ENCODE measurements around the gene FAM13A. TPM values are rescaled to one million over a fixed set of nuclear protein-coding genes. Genes with fewer than 3 reads are reported as not detected.

FAM13A gene
- total and polyA plus RNA-seq, 2 of the 8 experiments (the other 6 are each of a cell fraction or from before 2014, with no cell fraction given) = 7.1 to 16.5 TPM

DNA sequence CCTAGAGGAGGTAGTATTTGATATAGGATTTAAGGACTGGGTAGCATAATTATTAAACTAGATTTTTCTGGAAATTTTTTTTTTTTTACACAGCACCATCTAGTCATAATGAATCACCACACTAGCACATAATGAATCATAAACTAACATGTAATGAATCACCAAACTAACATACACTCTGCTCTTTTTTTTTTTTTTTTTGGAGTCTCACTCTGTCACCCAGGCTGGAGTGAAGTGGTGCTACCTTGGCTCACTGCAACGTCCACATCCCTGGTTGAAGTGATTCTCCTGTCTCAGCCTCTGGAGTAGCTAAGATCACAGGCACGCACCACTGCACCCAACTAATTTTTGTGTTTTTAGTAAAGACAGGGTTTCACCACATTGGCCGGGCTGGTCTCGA is 92.5 kb downstream of the FAM13A start:
- Histone ChIP-seq H2BK12ac (ENCODE audit: low read depth, low read length) (no peak overlapping the region), H3K18ac (ENCODE audit: extremely low read depth, low read length) (no peak overlapping the region), H2BK15ac (ENCODE audit: low read length) (no peak overlapping the region), H4K8ac (ENCODE audit: extremely low read depth, insufficient read depth, low read length) (no peak overlapping the region), H3K4me3 (ENCODE audit: extremely low read depth in 1 of 4, insufficient read depth in 2 of 4, low read depth in 3 of 4, low read length in 4 of 4) (no peak overlapping the region), H3K36me3 (ENCODE audit: control insufficient read depth in 2 of 4, insufficient read depth in 4 of 4, low read length in 3 of 4) (no peaks in the 10 kb centered on the region; a peak in 1 of 8 replicates), H3K14ac (ENCODE audit: insufficient read length) (no peak overlapping the region), H3K9ac (replicated peaks in 1 of 4; ENCODE audit: extremely low read depth in 1 of 4, low read depth in 3 of 4, low read length in 3 of 4) (no peak overlapping the region), H4K5ac (ENCODE audit: insufficient read length, low read depth, low read length) (no peak overlapping the region), H3K27ac (ENCODE audit: low read depth, low read length) (no peak overlapping the region), H2BK20ac (ENCODE audit: low read length) (no peak overlapping the region), H3K56ac (replicated peaks; ENCODE audit: insufficient read length, low read depth, low read length) (no peak overlapping the region), H3K9me3 (ENCODE audit: insufficient read depth in 2 of 2, low read depth in 1 of 2, low read length in 1 of 2) (no peaks in the 10 kb centered on the region), H3K79me2 (ENCODE audit: control insufficient read depth in 1 of 2, insufficient read depth in 2 of 2, low read length in 2 of 2) (no peaks in the 10 kb centered on the region), H3K27me3 (replicated peaks in 1 of 4; ENCODE audit: control insufficient read depth in 3 of 4, extremely low read depth in 1 of 4, insufficient read depth in 3 of 4, low read length in 3 of 4) (no peaks in the 10 kb centered on the region), H2AK5ac (ENCODE audit: low read depth, low read length) (no peak overlapping the region), H3K4me2 (ENCODE audit: insufficient read depth in 1 of 2, low read depth in 2 of 2, low read length in 2 of 2) (no peak overlapping the region), H3K79me1 (ENCODE audit: low read depth, low read length) (no peaks in the 10 kb centered on the region), H2BK120ac (replicated peaks; ENCODE audit: low read depth, low read length) (no peak overlapping the region), H2AFZ (ENCODE audit: low read length) (no peak overlapping the region), H3K4me1 (replicated peaks in 1 of 4; ENCODE audit: control insufficient read depth in 3 of 4, insufficient read depth in 4 of 4, low read length in 3 of 4) (peaks cover 0 to 4% (median 2%) of the 10 kb centered on the region in 4 experiments; a peak in 3 of 7 replicates), H4K91ac (replicated peaks; ENCODE audit: insufficient read length, low read length) (no peak overlapping the region), H2BK5ac (ENCODE audit: low read depth, low read length) (no peak overlapping the region), H4K20me1 (replicated peaks in 1 of 2; ENCODE audit: control insufficient read depth in 1 of 2, insufficient read depth in 2 of 2, low read length in 2 of 2) (peaks cover 0 to 2% of the 10 kb centered on the region in 2 experiments), H3K23me2 (ENCODE audit: low read depth, low read length) (no peaks in the 10 kb centered on the region), H3K4ac (replicated peaks; ENCODE audit: insufficient read length, low read depth, low read length) (no peak overlapping the region), H3K23ac (ENCODE audit: insufficient read length) (no peak overlapping the region)
- WGBS, 2 experiments (ENCODE audit: extremely low coverage in 1 of 2, insufficient coverage in 1 of 2, insufficient read length in 1 of 2, insufficient replicate concordance in 2 of 2, low coverage in 1 of 2, low lambda C conversion rate in 2 of 2, missing lambda C conversion rate in 1 of 2) = 100% methylated on average over 4 of the region's 4 CpGs; no CpG with 5 or more reads in 1 of the 2 experiments
- no peak for DNase-seq (ENCODE audit: low read depth in 1 of 2, low spot score in 2 of 2)
- POLR2A ChIA-PET (ENCODE audit: partially characterized antibody) = interaction anchor here (0.7 to 1.2 kb wide), 2 partner anchors 10 to 54 kb away, joined by 3 read pairs; no protein-coding TSS in a partner anchor
- CTCF ChIA-PET (ENCODE audit: partially characterized antibody) = interaction anchor here (1.4 kb wide), 1 partner anchor 10 kb away, joined by 5 read pairs; no protein-coding TSS in a partner anchor
- no peak for FAIRE-seq
- no peak for TF ChIP-seq RFX5 (IDR thresholded peaks at IDR 0.05; ENCODE audit: borderline replicate concordance, low read depth, low read length)
- no peak for TF ChIP-seq POLR2AphosphoS5 (IDR thresholded peaks at IDR 0.05; ENCODE audit: low read depth, low read length)
- no peak for TF ChIP-seq KDM1A (IDR thresholded peaks at IDR 0.05; ENCODE audit: borderline replicate concordance, low read length)
- no peak for TF ChIP-seq RAD21 (IDR thresholded peaks at IDR 0.05 in 1 of 2, conservative IDR thresholded peaks at IDR 0.05 in 1 of 2; ENCODE audit: low read depth in 2 of 2, low read length in 2 of 2)
- TF ChIP-seq TAF7 (optimal IDR thresholded peaks at IDR 0.05; ENCODE audit: borderline replicate concordance, low read depth, low read length) = no peak
- TF ChIP-seq, protein P1, sequence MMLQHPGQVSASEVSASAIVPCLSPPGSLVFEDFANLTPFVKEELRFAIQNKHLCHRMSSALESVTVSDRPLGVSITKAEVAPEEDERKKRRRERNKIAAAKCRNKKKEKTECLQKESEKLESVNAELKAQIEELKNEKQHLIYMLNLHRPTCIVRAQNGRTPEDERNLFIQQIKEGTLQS (IDR thresholded peaks at IDR 0.05; ENCODE audit: insufficient read depth, low read depth, low read length) = no peak
- TF ChIP-seq BCL11A (IDR thresholded peaks at IDR 0.05; ENCODE audit: low read depth in 2 of 2, low read length in 2 of 2) = no peak
- TF ChIP-seq SIN3A (conservative IDR thresholded peaks at IDR 0.05 in 1 of 2, IDR thresholded peaks at IDR 0.05 in 1 of 2; ENCODE audit: low read depth in 1 of 2, low read length in 2 of 2) = no peak
- TF ChIP-seq EGR1 (IDR thresholded peaks at IDR 0.05; ENCODE audit: borderline replicate concordance, low read depth, low read length) = no peak

Measured in H1 (cell line).